GM12864 (cell line): Measurements from ENCODE around the gene KCNMA1.

Experiments used
- DNase-seq: peaks from one replicate; pipeline ENCODE4 v3.0.0-alpha.2; 2011; ENCODE audit warnings: low read depth
- H3K4me3 ChIP-seq: 2 replicates; pipeline ENCODE4 v1.5.1; 2011; ENCODE audit warnings: mild to moderate bottlenecking, low read depth, low read length, control low read depth
- CTCF ChIP-seq: IDR thresholded peaks from 2 replicates; pipeline ENCODE4 v1.5.1; 2011; ENCODE audit warnings: low read depth, mild to moderate bottlenecking, moderate library complexity, low read length, control low read depth, inconsistent platforms; ENCODE audit errors: missing control alignments

Gene KCNMA1

GRCh38 chr10:77090381-77091356 lies 546.9 kb downstream of the KCNMA1 start:
- no peak for DNase-seq
- TF ChIP-seq CTCF: no peak
- no peak overlapping the region for H3K4me3 ChIP-seq

DNA sequence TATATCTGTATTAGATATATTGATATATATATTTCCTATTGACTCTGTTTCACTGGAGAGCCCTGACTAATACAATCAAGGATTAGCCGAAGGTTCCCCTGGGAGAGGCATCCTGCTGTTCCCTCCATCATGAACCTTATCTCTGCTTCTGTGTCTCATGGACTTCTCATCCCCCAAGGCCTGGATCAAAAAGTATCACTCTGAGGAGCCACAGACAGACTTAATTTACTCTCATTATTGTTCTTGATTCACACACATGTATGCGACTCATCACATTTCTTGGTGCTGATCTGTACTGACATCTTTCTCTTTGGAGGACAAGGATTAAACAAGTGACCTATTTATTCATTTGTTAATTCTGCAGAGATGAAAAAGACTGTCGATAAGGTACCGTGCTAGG lies 550.2 kb downstream of the KCNMA1 start:
- no peak for DNase-seq
- H3K4me3 ChIP-seq: no peak overlapping the region
- TF ChIP-seq CTCF: no peak

- TF ChIP-seq CTCF: no peak
- no peak for DNase-seq
- no peak overlapping the region for H3K4me3 ChIP-seq
Measured at GRCh38 chr10:77086081-77086480, 551.5 kb downstream of the KCNMA1 start.

GRCh38 chr10:77085344-77085743 lies 552.3 kb downstream of the KCNMA1 start:
- TF ChIP-seq CTCF: no peak
- no peak for DNase-seq
- H3K4me3 ChIP-seq: no peak overlapping the region

GRCh38 chr10:77084431-77085144 lies 553.0 kb downstream of the KCNMA1 start:
- no peak overlapping the region for H3K4me3 ChIP-seq
- no peak for TF ChIP-seq CTCF
- no peak for DNase-seq

DNA sequence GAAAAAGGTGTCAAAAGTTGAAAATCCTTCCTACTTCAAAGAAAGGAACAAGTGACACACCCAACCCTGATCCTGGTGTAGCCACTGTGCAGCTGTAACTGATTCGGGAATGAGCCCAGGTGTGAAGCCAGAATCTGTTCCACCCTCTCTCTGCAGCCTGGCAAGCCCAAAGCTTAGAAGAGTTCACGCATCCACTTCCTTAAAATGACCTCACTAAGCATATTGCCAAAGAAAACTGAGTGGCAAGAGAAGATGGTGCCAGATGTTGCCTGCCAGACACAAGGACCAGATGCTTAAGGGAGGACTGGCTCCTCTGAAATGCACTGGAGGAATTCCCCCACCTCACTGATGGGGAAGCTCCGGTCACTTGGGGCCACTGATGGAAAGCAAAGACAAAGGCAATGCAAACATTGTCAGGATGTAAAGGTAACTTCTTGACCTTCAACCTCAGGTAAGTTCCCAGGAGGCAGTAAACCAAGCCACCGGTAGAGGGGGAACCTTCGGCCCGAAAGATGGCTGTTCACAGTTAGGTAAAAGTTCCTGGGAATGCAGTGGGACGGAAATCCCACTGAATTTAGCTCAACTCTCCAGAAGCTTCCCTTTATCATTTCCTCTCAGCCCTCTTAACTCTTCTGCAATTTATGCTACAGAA lies 554.9 kb downstream of the KCNMA1 start:
- no peak overlapping the region for H3K4me3 ChIP-seq
- DNase-seq: no peak
- peak; percentile 8 for TF ChIP-seq CTCF
